Ishikawa (cell line): ENCODE data around the gene ABCB8.

ENCODE experiments used
- CEBPB ChIP-seq: IDR thresholded peaks from 2 replicates; pipeline ENCODE4 v1.6.1; 2012
- EGR1 ChIP-seq: IDR thresholded peaks from 2 replicates; pipeline ENCODE4 v1.6.1; 2012
- EP300 ChIP-seq: IDR thresholded peaks from 2 replicates; pipeline ENCODE4 v1.6.1; 2012; ENCODE audit warnings: borderline replicate concordance
- FOXM1 ChIP-seq: IDR thresholded peaks from 2 replicates; pipeline ENCODE4 v1.6.1; 2012; ENCODE audit warnings: low read depth, borderline replicate concordance
- NFIC ChIP-seq: IDR thresholded peaks from 2 replicates; pipeline ENCODE4 v1.6.1; 2012
- RAD21 ChIP-seq: IDR thresholded peaks from 2 replicates; pipeline ENCODE4 v1.6.1; 2012; ENCODE audit warnings: low read depth
- TF ChIP-seq, protein P1 (sequence below): IDR thresholded peaks from 2 replicates; pipeline ENCODE4 v1.6.1; 2012; ENCODE audit warnings: low read depth, mild to moderate bottlenecking

DNA sequence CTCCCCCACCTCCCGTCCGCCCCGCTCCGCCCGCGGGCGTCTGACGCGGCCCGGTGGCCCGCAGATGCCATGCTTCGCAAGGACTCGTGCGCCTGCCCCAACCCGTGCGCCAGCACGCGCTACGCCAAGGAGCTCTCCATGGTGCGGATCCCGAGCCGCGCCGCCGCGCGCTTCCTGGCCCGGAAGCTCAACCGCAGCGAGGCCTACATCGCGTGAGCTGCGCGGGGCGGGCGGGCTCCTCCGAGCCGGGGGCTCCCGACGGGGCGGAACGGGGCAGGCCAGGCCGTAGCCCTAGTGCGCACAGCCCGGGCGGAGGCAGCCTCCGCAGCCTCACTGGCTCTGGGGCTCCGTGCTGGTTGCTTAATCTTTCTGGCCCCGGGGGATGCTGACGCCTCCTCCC lies 22.9 kb downstream of the ABCB8 start:
- TF ChIP-seq NFIC (no peak; the same call in 1 of the 2 replicates), RAD21 (no peak), FOXM1 (no peak), CEBPB (no peak), EP300 (no peak), EGR1 (no peak)
- TF ChIP-seq, protein P1, sequence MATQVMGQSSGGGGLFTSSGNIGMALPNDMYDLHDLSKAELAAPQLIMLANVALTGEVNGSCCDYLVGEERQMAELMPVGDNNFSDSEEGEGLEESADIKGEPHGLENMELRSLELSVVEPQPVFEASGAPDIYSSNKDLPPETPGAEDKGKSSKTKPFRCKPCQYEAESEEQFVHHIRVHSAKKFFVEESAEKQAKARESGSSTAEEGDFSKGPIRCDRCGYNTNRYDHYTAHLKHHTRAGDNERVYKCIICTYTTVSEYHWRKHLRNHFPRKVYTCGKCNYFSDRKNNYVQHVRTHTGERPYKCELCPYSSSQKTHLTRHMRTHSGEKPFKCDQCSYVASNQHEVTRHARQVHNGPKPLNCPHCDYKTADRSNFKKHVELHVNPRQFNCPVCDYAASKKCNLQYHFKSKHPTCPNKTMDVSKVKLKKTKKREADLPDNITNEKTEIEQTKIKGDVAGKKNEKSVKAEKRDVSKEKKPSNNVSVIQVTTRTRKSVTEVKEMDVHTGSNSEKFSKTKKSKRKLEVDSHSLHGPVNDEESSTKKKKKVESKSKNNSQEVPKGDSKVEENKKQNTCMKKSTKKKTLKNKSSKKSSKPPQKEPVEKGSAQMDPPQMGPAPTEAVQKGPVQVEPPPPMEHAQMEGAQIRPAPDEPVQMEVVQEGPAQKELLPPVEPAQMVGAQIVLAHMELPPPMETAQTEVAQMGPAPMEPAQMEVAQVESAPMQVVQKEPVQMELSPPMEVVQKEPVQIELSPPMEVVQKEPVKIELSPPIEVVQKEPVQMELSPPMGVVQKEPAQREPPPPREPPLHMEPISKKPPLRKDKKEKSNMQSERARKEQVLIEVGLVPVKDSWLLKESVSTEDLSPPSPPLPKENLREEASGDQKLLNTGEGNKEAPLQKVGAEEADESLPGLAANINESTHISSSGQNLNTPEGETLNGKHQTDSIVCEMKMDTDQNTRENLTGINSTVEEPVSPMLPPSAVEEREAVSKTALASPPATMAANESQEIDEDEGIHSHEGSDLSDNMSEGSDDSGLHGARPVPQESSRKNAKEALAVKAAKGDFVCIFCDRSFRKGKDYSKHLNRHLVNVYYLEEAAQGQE: peak; percentile 95
